GM13977 (cell line): ENCODE data around the gene TSSC4.

Source experiments
- DNase-seq: peaks from one replicate; pipeline ENCODE4 v3.0.0; 2012; ENCODE audit warnings: low spot score
- CTCF ChIP-seq: IDR thresholded peaks from 2 replicates; pipeline ENCODE4 v1.5.1; 2012; ENCODE audit warnings: mild to moderate bottlenecking, control low read depth; ENCODE audit not compliant: insufficient read depth; ENCODE audit errors: extremely low read depth, missing control alignments
- in situ Hi-C: fragments of 300-500 bp; cut with MboI; formaldehyde crosslinking; loops from one replicate; pipeline ENCODE4 v1.12.0; 2022; ENCODE audit warnings: low sequenced_read_pairs, low pct_unique_long_range_greater_than_20kb, mixed read lengths, inconsistent platforms; ENCODE audit not compliant: unreplicated experiment

Gene TSSC4

GRCh38 chr11:2440646-2441045, 40.1 kb downstream of the TSSC4 start:
- in situ Hi-C loops, result no loop called here
- TF ChIP-seq CTCF, result no peak
- no peak for DNase-seq

GRCh38 chr11:2441171-2441570, 40.6 kb downstream of the TSSC4 start:
- in situ Hi-C loops, result no loop called here
- TF ChIP-seq CTCF, result no peak
- DNase-seq, result no peak

- TF ChIP-seq CTCF, result no peak
- no peak for DNase-seq
- in situ Hi-C loops, result no loop called here
Observed at GRCh38 chr11:2442589-2442988, 42.0 kb downstream of the TSSC4 start.

GRCh38 chr11:2443406-2443805, 42.9 kb downstream of the TSSC4 start:
- TF ChIP-seq CTCF, result no peak

GRCh38 chr11:2443881-2444820, 43.6 kb downstream of the TSSC4 start, which contains the start of gene TRPM5:
Gene TRPM5 (minus strand): TSS chr11:2444514. CDS start chr11:2423036, 21,478 bp downstream.
- peak; percentile 74 for DNase-seq
- no peak for TF ChIP-seq CTCF
- in situ Hi-C loops, result no loop called here

More at GRCh38 chr11:2443406-2443805, 42.9 kb downstream of the TSSC4 start:
- in situ Hi-C loops, result no loop called here
- DNase-seq, result no peak

GRCh38 chr11:2444821-2445745, 44.5 kb downstream of the TSSC4 start, which contains the start of gene KCNQ1:
Gene KCNQ1 (plus strand): TSS chr11:2445008. CDS start chr11:2445099, 91 bp downstream.
- TF ChIP-seq CTCF, result no peak
- peak; percentile 88 for DNase-seq
- in situ Hi-C loops, result no loop called here
